ENCODE results near the gene XCL2.
"Not testable (repeated sequence)": the region's sequence is repeated elsewhere in the genome, so short reads cannot be mapped to it uniquely, and the experiment has no call there.

The XCL2 gene, protein sequence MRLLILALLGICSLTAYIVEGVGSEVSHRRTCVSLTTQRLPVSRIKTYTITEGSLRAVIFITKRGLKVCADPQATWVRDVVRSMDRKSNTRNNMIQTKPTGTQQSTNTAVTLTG

GRCh38 chr1:168543840-168544498 lies at the start of gene XCL2:
Gene XCL2 (minus strand): TSS chr1:168543997. CDS start chr1:168543964, 33 bp downstream.
- H3K4me1 ChIP-seq (ENCODE audit: insufficient read depth, low read length); H3K36me3 ChIP-seq (ENCODE audit: insufficient read depth, low read length); H3K9me3 ChIP-seq (ENCODE audit: control insufficient read depth, insufficient read depth, low read length); H3K9ac ChIP-seq (ENCODE audit: low read depth, low read length): not testable (repeated sequence)

GRCh38 chr1:168591641-168592250 lies 47.9 kb upstream of the XCL2 start:
- Histone ChIP-seq H3K9ac (ENCODE audit: low read depth, low read length) (no peak overlapping the region), H3K36me3 (ENCODE audit: insufficient read depth, low read length) (no peaks in the 10 kb centered on the region), H3K4me1 (ENCODE audit: insufficient read depth, low read length) (no peaks in the 10 kb centered on the region), H3K9me3 (ENCODE audit: control insufficient read depth, insufficient read depth, low read length) (no peaks in the 10 kb centered on the region)

- H3K9me3 ChIP-seq (ENCODE audit: control insufficient read depth, insufficient read depth, low read length): no peaks in the 10 kb centered on the region
- H3K9ac ChIP-seq (ENCODE audit: low read depth, low read length): no peak overlapping the region
- H3K36me3 ChIP-seq (ENCODE audit: insufficient read depth, low read length): no peaks in the 10 kb centered on the region
- no peaks in the 10 kb centered on the region for H3K4me1 ChIP-seq (ENCODE audit: insufficient read depth, low read length)
Observed at GRCh38 chr1:168591066-168591465, 47.3 kb upstream of the XCL2 start.

GRCh38 chr1:168589167-168589566 lies 45.4 kb upstream of the XCL2 start:
- Histone ChIP-seq H3K4me1 (ENCODE audit: insufficient read depth, low read length) (no peaks in the 10 kb centered on the region), H3K9ac (ENCODE audit: low read depth, low read length) (no peak overlapping the region), H3K36me3 (ENCODE audit: insufficient read depth, low read length) (no peaks in the 10 kb centered on the region), H3K9me3 (ENCODE audit: control insufficient read depth, insufficient read depth, low read length) (no peaks in the 10 kb centered on the region)

DNA sequence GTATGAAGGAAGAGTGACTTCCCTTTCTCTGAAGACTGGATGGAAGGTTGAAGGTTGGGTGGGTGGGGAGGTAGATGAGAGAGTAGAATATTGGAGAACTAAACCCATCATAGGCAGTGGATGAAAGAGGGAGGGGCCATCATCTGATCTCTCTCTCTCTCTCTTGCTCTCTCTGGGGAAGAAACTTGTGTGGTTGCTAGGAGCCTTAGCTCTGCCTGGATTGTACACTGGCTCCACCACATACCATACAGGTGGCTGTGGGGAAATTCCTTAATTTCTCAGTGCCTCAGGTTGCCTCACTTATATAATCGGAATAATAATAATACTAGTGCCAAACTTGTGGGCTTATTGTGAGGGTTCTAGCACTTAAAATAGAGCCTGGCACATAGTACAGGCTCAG lies 42.1 kb upstream of the XCL2 start:
- H3K9ac ChIP-seq (ENCODE audit: low read depth, low read length): no peak overlapping the region
- H3K36me3 ChIP-seq (ENCODE audit: insufficient read depth, low read length): no peaks in the 10 kb centered on the region
- H3K4me1 ChIP-seq (ENCODE audit: insufficient read depth, low read length): peaks cover 10% of the 10 kb centered on the region; the same call in 1 of the 2 replicates
- no peaks in the 10 kb centered on the region for H3K9me3 ChIP-seq (ENCODE audit: control insufficient read depth, insufficient read depth, low read length)

DNA sequence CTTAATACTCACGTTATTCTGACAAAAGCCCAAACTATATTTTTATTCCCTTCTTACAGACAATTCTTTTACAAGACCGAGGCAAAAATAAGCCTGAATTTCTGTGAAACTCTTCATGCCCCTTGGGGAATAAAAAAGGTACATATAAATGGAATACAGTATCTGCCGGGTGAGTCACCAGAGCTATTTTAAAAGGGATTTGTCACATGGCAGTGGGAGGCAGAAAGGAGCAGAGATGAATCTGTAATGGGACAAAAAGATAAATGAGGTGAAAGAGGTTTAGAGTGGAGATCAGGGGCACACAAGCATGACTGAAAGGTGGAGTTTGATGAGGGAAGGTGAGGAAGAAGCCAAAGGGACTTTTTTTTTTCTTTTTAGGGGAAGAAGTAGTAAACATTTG lies 41.4 kb upstream of the XCL2 start:
- Histone ChIP-seq H3K9me3 (ENCODE audit: control insufficient read depth, insufficient read depth, low read length) (no peaks in the 10 kb centered on the region), H3K4me1 (ENCODE audit: insufficient read depth, low read length) (peaks cover 10% of the 10 kb centered on the region; the same call in 1 of the 2 replicates), H3K9ac (ENCODE audit: low read depth, low read length) (no peak overlapping the region), H3K36me3 (ENCODE audit: insufficient read depth, low read length) (no peaks in the 10 kb centered on the region)

DNA sequence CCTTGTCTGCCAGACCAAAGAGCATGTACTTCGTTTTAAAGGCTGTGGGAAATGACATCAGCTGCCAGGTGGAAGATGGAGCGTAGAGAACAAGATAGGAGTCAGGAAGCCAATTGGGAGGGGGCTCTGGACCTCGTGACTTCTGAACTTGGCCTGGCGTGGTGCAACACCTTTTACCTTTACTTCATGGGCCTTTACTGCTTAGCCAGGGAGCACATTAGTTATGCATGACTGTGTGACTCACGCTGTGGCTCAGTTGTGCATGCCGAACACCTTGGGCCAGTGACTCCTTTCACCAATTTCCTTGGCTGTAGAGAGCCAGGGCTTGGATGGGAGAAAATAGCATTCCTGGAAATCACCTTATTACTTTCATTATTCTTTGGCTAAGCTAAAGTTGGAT lies 39.8 kb upstream of the XCL2 start:
- H3K36me3 ChIP-seq (ENCODE audit: insufficient read depth, low read length): no peaks in the 10 kb centered on the region
- H3K4me1 ChIP-seq (ENCODE audit: insufficient read depth, low read length): peaks cover 10% of the 10 kb centered on the region; the same call in 1 of the 2 replicates
- no peaks in the 10 kb centered on the region for H3K9me3 ChIP-seq (ENCODE audit: control insufficient read depth, insufficient read depth, low read length)
- H3K9ac ChIP-seq (ENCODE audit: low read depth, low read length): no peak overlapping the region

- Histone ChIP-seq H3K9me3 (ENCODE audit: control insufficient read depth, insufficient read depth, low read length) (no peaks in the 10 kb centered on the region), H3K4me1 (ENCODE audit: insufficient read depth, low read length) (peaks cover 10% of the 10 kb centered on the region; the same call in 1 of the 2 replicates), H3K9ac (ENCODE audit: low read depth, low read length) (no peak overlapping the region), H3K36me3 (ENCODE audit: insufficient read depth, low read length) (no peaks in the 10 kb centered on the region)
Observed at GRCh38 chr1:168582688-168583336, 39.0 kb upstream of the XCL2 start.

DNA sequence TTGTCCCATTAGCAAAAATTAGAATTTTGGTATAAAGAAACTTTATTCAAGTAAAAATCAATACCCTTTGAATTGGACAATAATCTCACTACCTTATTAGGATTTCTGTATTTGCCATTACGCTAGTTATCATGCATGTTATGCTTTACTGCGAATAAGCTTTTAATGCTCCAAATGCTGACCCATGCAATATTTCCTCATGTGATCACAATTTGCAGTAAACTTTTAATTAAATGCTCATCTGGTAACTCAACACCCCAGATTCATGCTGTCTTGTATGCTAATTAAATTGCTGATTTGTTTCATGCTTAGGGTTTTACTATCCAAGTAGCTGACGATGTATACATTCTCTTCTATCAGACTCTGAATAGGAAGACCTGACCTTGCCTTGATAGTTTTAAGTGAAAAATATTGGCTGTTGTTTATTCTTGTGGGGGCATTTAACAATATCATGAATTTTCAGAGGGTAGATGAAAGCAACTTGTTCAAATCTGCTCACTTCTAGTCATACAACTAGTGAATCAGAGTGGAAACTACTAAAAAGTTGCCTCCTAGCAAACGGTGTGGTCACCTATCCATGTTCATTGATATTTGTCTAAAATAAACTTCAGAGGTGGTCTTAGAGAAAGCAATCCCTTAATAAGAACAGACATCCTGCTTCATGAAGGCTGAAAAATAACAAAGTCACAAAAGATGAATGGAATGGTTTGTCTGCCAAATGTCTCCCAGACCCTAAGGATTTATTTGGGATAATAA lies 38.2 kb upstream of the XCL2 start:
- no peak overlapping the region for H3K9ac ChIP-seq (ENCODE audit: low read depth, low read length)
- no peaks in the 10 kb centered on the region for H3K9me3 ChIP-seq (ENCODE audit: control insufficient read depth, insufficient read depth, low read length)
- peaks cover 10% of the 10 kb centered on the region; the same call in 1 of the 2 replicates for H3K4me1 ChIP-seq (ENCODE audit: insufficient read depth, low read length)
- no peaks in the 10 kb centered on the region for H3K36me3 ChIP-seq (ENCODE audit: insufficient read depth, low read length)

GRCh38 chr1:168580991-168581390 lies 37.2 kb upstream of the XCL2 start:
- not testable (repeated sequence) for H3K9me3 ChIP-seq (ENCODE audit: control insufficient read depth, insufficient read depth, low read length); H3K4me1 ChIP-seq (ENCODE audit: insufficient read depth, low read length); H3K9ac ChIP-seq (ENCODE audit: low read depth, low read length); H3K36me3 ChIP-seq (ENCODE audit: insufficient read depth, low read length)

GRCh38 chr1:168580290-168580689 lies 36.5 kb upstream of the XCL2 start:
- not testable (repeated sequence) for H3K9me3 ChIP-seq (ENCODE audit: control insufficient read depth, insufficient read depth, low read length)

GRCh38 chr1:168578531-168579185 lies 34.9 kb upstream of the XCL2 start:
- not testable (repeated sequence) for H3K9me3 ChIP-seq (ENCODE audit: control insufficient read depth, insufficient read depth, low read length); H3K9ac ChIP-seq (ENCODE audit: low read depth, low read length); H3K36me3 ChIP-seq (ENCODE audit: insufficient read depth, low read length); H3K4me1 ChIP-seq (ENCODE audit: insufficient read depth, low read length)

More at GRCh38 chr1:168580290-168580689, 36.5 kb upstream of the XCL2 start:
- not testable (repeated sequence) for H3K9ac ChIP-seq (ENCODE audit: low read depth, low read length); H3K4me1 ChIP-seq (ENCODE audit: insufficient read depth, low read length); H3K36me3 ChIP-seq (ENCODE audit: insufficient read depth, low read length)

DNA sequence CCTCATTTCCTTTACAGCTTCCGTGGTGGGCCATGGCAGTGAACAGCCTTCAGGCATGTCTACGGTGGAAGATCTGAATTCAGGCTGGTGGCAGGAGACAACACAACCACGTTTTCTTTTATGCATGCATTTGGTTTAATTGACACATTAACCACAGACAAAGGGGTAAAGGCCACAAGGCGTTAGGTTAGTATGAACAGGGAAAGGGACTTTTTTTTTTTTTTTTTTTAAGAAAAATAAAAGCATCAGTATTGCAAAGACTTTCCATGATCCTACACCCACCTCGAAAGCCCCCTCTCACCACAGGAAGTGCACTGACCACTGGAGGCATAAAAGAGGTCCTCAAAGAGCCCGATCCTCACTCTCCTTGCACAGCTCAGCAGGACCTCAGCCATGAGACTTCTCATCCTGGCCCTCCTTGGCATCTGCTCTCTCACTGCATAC lies 32.5 kb upstream of the XCL2 start, which contains the start of gene XCL1:
Gene XCL1 (plus strand): TSS at position 361 of the 444 bp plus-strand sequence. CDS start 33 bp downstream, at position 394.
- H3K9ac ChIP-seq (ENCODE audit: low read depth, low read length); H3K36me3 ChIP-seq (ENCODE audit: insufficient read depth, low read length): not testable (repeated sequence)
- H3K4me1 ChIP-seq (ENCODE audit: insufficient read depth, low read length): peaks cover 12% of the 10 kb centered on the region; the same call in 1 of the 2 replicates

DNA sequence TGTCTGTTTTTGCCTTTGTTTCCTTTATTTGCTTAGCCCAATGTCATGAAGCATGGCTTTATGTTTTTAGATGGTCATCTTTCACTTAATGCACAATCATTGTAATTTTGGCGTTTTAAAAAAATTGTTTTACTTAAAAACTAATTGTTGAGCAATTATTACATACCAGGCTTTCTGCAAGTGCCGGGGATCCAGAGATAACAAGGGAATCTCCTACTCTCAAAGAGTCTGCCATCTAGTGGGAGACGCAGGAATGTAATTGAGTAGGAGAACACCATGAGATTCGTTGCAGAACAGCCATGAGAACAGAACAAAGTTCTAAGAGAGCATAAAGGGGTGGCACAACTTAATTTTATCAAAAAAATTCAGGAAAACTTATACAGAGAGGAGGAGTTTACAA lies 30.4 kb upstream of the XCL2 start:
- H3K36me3 ChIP-seq (ENCODE audit: insufficient read depth, low read length); H3K9me3 ChIP-seq (ENCODE audit: control insufficient read depth, insufficient read depth, low read length); H3K9ac ChIP-seq (ENCODE audit: low read depth, low read length): not testable (repeated sequence)
- peaks cover 18% of the 10 kb centered on the region; the same call in 1 of the 2 replicates for H3K4me1 ChIP-seq (ENCODE audit: insufficient read depth, low read length)

More for the DNA sequence above, 32.5 kb upstream of the XCL2 start, which contains the start of gene XCL1:
- H3K9me3 ChIP-seq (ENCODE audit: control insufficient read depth, insufficient read depth, low read length): not testable (repeated sequence)
